Gastrocnemius medialis (tissue), 4 donors: ENCODE results near the gene ATP6AP1.

ENCODE experiments used
- POLR2A ChIP-seq, 2 donors: fragments of 450-650 bp; IDR thresholded peaks; one replicate each; pipeline ENCODE4 v1.6.1; 2017; ENCODE audit warnings: antibody characterized with exemption in 2 of 2, mild to moderate bottlenecking in 2 of 2, moderate library complexity in 2 of 2
- TF ChIP-seq, protein P1 (sequence below), 5 experiments: fragments of 450-650 bp in 3 of 5; fragments of 200-600 bp in 2 of 5; sonication (generic) in 2 of 5; IDR thresholded peaks in 4 of 5; conservative IDR thresholded peaks in 1 of 5; 1 replicate in 4 of 5; 2 replicates in 1 of 5; pipeline ENCODE4 v1.5.1; 2016 to 2019; ENCODE audit warnings: antibody characterized with exemption in 5 of 5, mild to moderate bottlenecking in 3 of 5, moderate library complexity in 3 of 5

DNA sequence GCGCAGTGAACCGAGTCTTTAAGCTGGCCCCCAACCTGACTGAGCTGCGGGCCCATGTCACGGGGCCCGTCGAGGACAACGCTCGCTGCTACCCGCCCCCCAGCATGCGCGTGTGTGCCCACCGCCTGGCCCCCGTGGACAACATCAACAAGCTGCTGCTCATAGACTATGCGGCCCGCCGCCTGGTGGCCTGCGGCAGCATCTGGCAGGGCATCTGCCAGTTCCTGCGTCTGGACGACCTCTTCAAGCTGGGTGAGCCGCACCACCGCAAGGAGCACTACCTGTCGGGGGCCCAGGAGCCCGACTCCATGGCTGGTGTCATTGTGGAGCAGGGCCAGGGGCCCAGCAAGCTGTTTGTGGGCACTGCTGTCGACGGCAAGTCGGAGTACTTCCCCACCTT is 31.8 kb downstream of the ATP6AP1 start:
- no peak for TF ChIP-seq POLR2A (IDR thresholded peaks at IDR 0.05)
- TF ChIP-seq, protein P1, sequence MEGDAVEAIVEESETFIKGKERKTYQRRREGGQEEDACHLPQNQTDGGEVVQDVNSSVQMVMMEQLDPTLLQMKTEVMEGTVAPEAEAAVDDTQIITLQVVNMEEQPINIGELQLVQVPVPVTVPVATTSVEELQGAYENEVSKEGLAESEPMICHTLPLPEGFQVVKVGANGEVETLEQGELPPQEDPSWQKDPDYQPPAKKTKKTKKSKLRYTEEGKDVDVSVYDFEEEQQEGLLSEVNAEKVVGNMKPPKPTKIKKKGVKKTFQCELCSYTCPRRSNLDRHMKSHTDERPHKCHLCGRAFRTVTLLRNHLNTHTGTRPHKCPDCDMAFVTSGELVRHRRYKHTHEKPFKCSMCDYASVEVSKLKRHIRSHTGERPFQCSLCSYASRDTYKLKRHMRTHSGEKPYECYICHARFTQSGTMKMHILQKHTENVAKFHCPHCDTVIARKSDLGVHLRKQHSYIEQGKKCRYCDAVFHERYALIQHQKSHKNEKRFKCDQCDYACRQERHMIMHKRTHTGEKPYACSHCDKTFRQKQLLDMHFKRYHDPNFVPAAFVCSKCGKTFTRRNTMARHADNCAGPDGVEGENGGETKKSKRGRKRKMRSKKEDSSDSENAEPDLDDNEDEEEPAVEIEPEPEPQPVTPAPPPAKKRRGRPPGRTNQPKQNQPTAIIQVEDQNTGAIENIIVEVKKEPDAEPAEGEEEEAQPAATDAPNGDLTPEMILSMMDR (IDR thresholded peaks at IDR 0.05 in 4 of 5, conservative IDR thresholded peaks at IDR 0.05 in 1 of 5), result no peak
